Right forelimb (tissue), 1 donor: Measurements from ENCODE around the gene OPTC.

Source experiments
- DNase-seq: peaks from one replicate; pipeline ENCODE4 v3.0.0-alpha.2; 2018

OPTC gene

DNA sequence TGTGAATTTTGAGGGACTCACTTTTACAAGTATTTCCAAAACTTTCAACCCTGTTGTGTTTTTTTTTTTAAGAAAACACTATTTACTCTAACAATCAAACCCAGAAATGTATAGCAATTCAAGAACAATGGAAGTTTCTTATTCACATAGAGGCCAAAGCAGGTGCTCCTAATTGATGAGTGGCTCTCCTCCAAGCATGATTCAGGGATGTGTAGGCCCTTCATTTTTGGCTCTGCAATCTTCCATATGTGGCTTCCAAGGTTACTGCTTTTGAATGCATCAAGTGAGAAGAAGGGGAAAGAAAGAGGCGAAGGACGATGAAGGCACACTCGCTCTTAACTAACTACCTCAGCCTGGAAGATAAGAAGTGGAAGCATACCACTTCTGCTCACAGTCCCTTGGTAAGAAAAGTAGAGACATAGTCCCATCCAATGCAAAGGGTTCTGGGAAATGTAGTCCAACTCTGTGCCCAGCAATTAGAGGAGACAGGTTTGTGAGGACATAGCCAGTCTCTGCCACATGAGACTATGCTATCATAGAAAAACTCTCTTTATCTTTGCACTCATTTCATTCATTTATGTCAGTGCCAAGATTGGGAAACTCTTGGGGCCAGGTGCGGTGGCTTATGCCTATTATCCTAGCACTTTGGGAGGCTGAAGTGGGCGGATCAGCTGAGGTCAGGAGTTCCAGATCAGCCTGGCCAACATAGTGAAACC lies 46.0 kb downstream of the OPTC start:
- DNase-seq = no peak

- no peak for DNase-seq
Measured at GRCh38 chr1:203544485-203544884, 50.5 kb downstream of the OPTC start.

DNA sequence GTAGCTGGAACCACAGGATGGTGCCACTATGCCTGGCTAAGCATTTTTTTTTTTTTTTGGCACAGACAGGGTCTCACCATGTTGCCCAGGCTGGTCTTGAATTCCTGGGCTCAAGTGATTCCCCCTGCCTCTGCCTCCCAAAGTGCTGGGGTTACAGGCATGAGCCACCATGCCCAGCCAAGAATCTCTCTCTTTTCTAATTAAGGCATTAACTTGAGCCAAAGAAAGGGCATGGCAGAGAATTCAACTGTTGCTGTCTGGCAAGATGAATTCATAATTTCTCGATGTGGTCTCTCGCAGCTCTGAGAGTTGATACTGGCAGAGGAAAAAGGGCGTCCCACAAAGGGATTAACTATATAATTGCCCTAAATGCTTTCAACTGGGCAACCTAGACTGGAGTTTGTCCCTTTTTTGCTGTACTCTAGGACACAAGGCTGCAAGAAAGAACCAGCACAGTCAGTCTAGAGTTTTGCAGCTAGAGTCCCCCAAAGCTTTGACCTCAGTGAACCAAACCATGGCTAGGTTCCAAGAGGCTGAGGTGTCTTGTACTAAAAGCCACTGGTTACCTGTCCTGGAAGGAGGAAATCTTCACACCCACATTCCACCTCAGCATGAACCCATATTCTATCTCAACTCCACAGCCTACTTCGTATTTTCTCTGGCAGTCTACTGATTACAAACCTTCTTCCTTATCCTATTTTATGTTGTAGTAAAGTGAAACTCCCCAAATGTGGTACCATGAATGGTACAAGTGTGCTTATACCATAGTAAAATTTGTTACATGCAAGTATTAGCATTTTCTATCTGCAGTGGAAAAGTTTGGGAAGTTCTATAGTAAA lies 51.2 kb downstream of the OPTC start:
- DNase-seq = no peak

- DNase-seq = no peak
Measured at GRCh38 chr1:203546274-203546673, 52.3 kb downstream of the OPTC start.

GRCh38 chr1:203547147-203547546 lies 53.2 kb downstream of the OPTC start:
- DNase-seq = no peak

DNA sequence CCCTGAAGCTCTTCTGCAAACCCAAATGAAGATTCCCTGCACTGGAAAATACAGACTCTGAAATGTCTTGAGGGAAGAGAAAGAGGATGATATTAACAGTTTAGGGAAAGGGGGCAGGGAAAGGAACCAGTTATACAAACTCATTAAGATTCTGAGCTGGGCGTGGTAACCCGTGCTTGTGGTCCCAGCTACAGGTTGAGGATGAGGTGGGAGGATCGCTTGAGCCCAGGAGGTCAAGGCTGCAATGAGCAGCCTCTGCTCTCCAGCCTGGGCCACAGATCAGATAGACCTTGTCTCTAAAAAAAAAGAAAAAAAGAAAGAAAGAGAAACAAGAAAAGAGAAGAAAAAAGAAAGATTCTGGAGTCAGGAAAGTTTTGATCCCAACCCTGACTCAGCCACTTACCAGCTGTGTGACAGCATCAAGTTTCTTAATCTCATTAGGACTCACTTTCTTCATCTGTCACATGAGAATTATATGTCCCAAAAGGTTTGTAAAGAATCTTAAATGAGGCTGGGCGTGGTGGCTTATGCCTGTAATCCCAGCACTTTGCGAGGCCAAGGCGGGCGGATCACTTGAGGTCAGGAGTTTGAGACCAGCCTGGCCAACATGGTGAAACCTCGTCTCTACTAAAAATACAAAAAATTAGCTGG lies 53.9 kb downstream of the OPTC start:
- DNase-seq = no peak

DNA sequence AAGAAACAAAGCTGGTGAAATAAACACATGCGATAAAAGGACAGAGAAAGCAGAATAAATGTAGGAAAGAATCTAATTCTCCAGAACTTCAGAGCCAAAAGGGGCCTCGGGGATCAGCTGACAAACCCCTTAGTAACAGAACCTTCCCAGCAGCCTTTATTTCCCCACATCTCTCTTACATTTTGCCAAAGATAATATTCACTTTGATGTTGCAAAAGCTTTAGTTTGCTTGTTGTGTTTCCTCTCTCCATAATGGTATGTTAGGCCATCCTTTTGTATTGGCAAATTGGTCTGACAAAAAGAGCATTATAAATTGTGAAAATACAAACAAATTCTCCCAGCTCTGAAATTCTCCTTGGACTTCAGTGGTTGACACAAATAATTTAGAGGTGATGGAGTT lies 54.9 kb downstream of the OPTC start:
- DNase-seq = no peak

DNA sequence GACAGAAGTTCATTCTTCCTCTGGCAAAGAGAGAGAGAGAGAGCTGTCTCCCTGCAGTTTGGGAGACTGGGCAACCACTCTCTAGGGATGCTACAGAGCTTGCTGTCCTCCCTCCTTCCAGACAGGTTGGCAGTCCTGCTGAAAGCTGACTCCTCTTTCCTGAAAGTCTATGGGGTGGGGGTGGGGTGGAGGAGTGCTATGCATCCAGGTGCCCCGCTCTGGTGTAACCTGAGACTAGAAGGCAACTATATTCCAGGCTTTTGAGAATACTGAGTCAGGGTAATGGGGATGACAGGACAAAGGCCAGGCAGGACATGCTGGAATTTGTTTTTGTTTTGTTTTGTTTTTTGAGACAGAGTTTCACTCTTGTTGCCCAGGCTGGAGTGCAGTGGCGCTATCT lies 55.4 kb downstream of the OPTC start:
- DNase-seq = no peak

- no peak for DNase-seq
Measured at GRCh38 chr1:203550846-203551245, 56.9 kb downstream of the OPTC start.

DNA sequence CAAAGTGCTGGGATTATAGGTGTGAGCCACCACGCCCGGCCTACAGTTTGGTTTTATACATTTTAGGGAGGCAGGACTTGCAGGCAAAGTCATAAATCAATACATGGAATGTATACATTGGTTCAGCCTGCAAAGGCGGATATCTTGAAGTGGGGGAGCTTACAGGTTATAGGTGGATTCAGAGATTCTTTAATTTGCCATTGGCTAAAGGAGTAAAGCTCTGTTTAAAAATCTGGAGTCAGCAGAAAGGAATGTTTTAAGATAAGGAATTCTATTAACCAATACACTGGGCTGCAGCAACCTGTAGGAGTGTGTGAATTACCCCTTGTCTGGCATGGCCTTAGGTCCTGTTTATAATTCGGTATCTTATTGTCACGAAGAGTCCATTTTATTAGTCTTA lies 57.6 kb downstream of the OPTC start:
- DNase-seq = no peak

DNA sequence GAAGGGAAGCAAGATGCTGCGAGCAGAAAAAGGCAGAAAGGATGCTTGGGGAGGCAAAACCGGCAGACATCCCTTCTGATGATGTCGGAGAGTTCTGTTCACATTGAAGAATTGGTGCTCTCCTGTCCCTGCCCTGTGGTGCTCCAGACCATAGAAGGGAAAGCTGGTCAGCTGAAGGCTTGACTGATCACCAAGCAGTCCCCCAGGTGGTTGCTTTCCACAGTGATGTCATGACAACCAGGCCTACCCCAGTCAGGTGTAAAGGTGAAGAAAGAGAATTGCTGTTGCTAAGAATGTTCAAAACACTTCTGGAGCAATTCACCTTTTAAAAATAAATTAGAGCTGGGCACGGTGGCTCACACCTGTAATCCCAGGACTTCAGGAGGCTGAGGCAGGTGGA lies 59.5 kb downstream of the OPTC start:
- DNase-seq = no peak

- DNase-seq = no peak
Measured at GRCh38 chr1:203554071-203554470, 60.1 kb downstream of the OPTC start.

GRCh38 chr1:203555076-203555475 lies 61.1 kb downstream of the OPTC start:
- no peak for DNase-seq

GRCh38 chr1:203555511-203556046 lies 61.6 kb downstream of the OPTC start:
- DNase-seq = no peak

DNA sequence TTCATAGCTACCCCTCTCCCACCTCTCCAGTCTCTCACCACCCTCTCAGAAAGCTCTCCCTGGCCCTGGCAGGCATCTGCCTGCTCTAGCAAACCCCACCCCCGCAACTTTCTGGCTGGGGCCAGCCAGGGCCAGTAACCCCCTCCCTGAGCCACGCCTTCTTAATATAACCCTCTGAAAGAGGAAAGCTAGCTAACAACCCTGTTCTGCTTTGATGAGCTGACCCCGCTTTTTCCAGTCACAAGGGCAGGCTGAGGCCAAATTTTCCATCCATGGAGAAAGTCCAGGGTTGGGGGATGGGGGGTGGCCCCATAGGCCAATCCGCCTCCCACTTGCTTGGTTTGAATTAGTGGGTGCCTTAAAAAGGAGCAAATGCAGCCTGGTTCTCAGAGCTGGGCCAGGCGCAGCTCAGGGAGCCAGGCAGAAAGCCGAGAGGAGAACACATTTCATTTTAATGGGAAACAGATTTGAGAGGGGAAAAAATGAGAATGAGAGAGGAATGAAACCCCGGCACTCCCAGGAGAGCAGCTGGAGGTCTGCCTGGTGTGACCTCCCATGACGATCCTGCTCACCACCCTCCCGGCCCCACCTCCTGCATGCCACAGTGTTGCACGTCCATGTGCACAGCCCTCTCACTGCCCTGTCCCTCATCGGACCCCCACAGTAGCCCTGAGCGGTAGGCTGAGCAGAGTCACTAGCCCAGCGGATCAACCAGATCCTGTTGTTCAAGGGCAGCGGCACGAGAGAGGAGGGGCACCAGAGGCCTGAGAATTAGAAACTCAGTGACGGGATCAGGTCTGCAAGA lies 62.3 kb downstream of the OPTC start:
- DNase-seq = peak; percentile 89

DNA sequence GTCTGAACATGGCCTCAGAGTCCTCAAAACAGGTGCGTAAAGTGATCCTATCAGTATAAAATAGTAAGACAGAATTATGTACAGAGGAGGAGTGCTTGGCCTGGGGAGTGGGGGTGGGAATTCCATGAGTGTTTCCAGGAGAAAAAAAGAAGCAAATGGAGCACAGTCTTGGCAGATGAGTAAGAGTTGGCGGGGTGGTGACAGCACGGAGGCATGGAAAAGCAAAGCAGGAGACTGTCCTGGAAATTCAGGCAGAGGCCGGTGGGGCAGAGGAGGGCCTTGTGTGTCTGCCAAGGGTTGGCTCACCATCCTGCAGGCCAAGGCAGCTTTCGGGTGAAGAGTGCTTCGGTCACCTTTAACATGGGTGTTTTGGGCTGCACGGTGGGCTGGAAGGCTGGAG lies 63.4 kb downstream of the OPTC start:
- peak; percentile 66 for DNase-seq

GRCh38 chr1:203558064-203558760 lies 64.3 kb downstream of the OPTC start:
- no peak for DNase-seq
